Islet precursor cell (in vitro differentiated cells): ENCODE results near the gene UNC119B.
"Not testable (repeated sequence)": the region's sequence is repeated elsewhere in the genome, so short reads cannot be mapped to it uniquely, and the experiment has no call there.

Experiments used
- DNase-seq: peaks from one replicate; pipeline ENCODE4 v3.0.0-alpha.2; 2018

Gene UNC119B

DNA sequence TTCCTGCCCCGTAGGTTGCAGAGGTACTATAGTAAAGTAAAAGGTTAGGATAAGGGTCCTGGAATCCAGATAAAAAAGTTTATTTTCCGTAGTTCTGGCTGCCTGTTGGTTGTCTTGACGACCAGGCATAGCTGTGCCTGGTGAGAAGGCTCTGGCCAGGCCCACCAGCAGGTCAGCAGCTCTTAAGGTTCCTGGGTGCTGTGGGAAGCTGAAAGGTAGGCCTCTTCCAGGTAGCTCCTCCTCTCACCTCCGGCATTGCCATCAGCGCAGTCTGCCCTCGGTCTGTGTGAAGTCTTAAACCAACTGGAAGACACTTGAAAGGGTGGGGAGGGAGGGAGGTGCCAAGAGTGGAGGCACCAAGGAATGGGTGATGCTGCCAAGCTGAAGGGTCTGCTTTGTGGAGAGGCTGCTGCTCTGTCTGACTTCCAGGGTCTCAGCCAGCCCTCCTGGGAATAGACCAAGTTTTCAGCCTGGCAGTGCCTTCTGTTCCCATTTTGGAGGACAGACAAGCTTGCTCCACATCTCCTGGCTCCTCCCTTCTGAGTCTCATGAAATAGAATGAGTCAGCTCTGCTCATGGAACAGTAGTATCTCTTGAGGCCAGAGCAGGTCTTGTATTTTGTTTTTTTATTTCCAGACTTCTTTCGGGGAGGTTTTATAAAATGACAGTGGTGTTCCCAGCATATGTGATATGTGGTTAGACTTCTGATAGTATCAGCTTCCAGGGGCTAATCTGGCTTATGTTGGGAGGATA, 10.2 kb downstream of the UNC119B start:
- no peak for DNase-seq

GRCh38 chr12:120720987-120721801, 10.9 kb downstream of the UNC119B start:
- no peak for DNase-seq

GRCh38 chr12:120721866-120722265, 11.6 kb downstream of the UNC119B start:
- DNase-seq: no peak

- no peak for DNase-seq
These were observed 12.5 kb downstream of the UNC119B start for GRCh38 chr12:120722784-120723183.

GRCh38 chr12:120724720-120725119, 14.5 kb downstream of the UNC119B start:
- no peak for DNase-seq

DNA sequence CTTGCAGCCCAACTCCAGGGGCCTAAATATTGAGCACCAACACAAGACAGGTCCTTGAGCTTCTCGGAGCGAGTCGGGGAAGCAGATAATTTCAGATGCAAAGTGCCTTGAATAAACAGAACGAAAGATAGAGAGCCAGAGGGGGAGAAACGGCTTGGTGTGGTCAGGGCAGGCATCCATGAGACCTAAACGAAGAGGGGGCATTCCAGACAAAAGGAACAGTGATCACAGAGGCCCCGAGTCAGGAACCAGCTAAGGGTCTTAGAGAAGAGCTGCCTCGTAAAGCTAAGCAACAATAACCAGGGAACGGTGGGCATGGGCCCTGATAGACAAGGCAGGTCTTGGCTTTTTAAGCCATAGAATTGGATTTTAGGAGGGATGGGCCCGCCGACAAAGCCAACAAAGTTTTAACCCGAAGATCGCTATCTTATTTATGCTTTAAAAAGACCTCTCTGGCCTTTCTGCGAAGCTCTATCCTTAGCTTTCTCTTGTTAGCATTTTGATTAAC, 14.9 kb downstream of the UNC119B start:
- no peak for DNase-seq

DNA sequence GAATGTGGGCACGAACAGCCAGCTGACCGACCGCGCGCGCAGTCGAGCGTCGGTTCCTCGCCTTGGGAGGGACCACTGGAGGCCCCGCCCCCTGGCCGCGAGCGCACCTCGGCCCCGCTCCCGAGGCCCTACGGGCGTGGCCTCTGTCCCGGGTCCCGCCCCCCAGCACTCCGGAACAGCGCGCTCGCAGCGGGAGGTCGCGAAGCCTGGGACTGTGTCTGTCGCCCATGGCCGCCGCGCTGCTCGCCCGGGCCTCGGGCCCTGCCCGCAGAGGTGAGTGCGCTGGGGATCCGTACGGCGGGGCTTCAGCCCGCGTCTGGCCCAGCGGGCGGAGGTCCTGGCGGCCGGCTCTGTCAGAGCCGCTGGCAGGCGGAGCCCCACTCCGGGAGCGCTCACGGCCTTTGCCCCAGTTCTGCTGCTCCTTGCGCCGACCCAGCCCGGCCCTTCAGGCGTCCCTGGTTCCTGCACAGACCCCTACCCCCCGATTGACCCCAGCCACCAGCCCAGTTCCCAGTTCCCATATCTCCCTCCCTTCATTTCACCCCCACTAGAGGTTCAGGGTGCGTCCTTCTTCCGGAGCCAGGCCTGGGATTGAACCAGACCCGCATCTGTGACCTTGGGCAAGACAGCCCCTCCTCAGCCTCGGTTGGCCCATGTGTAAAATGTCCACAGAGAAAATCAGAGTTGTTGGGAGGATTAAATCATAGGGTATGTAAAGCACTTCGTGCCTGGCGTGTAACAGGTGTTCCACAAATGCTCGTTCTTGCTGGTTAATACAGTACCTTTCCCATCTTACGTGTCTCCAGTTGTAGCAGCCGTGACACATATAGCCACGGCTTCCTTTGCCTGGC, 15.6 kb downstream of the UNC119B start, which contains the start of gene ACADS:
ACADS (plus strand) TSS at position 168 of the 851 bp plus-strand sequence; CDS start at position 228, 60 bp downstream.
- DNase-seq: peak; percentile 96

- no peak for DNase-seq
These were observed 16.2 kb downstream of the UNC119B start for GRCh38 chr12:120726510-120726793.

DNA sequence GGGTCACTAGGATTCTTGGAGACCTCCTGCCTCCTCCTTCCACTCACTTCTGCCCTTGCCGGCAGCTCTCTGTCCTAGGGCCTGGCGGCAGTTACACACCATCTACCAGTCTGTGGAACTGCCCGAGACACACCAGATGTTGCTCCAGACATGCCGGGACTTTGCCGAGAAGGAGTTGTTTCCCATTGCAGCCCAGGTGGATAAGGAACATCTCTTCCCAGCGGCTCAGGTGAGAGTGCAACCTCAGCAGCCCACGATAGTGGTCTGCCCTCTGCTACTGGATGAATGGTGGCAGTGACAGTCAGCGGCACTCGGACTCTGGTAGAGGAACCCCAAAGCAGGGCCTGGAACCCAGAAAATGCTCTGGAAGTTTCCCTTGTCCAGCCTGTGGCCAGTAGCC, 16.7 kb downstream of the UNC119B start:
- DNase-seq: no peak

DNA sequence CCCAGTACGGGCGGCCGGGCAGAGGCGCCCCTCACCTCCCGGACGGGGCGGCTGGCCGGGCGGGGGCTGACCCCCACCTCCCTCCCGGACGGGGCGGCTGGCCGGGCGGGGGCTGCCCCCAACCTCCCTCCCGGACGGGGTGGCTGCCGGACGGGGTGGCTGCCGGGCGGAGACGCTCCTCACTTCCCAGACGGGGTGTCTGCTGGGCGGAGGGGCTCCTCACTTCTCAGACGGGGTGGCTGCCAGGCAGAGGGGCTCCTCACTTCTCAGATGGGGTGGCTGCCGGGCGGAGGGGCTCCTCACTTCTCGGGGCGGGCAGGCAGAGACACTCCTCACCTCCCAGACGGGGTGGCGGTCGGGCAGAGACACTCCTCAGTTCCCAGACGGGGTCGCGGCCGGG, 21.9 kb downstream of the UNC119B start:
- DNase-seq: not testable (repeated sequence)

- no peak for DNase-seq
These were observed 23.3 kb downstream of the UNC119B start for GRCh38 chr12:120733574-120733973.

GRCh38 chr12:120734210-120734609, 24.0 kb downstream of the UNC119B start:
- no peak for DNase-seq

DNA sequence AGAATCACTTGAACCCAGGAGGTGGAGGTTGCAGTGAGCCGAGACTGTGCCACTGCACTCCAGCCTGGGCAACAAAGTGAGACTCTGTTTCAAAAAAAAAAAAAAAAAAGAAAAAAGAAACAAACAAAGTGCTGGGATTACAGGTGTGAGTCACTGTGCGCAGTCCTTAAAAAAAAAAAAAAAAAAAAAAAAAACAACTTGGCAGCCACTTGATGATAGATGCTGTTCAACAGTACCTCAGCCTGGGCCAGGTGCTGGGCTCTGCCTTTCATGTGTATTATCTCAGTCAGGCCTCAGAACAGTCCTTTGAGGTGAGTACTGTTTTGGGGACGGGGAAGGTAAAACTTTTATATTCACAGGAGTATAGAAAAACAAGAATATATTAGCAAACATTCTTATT, 24.9 kb downstream of the UNC119B start:
- DNase-seq: no peak

DNA sequence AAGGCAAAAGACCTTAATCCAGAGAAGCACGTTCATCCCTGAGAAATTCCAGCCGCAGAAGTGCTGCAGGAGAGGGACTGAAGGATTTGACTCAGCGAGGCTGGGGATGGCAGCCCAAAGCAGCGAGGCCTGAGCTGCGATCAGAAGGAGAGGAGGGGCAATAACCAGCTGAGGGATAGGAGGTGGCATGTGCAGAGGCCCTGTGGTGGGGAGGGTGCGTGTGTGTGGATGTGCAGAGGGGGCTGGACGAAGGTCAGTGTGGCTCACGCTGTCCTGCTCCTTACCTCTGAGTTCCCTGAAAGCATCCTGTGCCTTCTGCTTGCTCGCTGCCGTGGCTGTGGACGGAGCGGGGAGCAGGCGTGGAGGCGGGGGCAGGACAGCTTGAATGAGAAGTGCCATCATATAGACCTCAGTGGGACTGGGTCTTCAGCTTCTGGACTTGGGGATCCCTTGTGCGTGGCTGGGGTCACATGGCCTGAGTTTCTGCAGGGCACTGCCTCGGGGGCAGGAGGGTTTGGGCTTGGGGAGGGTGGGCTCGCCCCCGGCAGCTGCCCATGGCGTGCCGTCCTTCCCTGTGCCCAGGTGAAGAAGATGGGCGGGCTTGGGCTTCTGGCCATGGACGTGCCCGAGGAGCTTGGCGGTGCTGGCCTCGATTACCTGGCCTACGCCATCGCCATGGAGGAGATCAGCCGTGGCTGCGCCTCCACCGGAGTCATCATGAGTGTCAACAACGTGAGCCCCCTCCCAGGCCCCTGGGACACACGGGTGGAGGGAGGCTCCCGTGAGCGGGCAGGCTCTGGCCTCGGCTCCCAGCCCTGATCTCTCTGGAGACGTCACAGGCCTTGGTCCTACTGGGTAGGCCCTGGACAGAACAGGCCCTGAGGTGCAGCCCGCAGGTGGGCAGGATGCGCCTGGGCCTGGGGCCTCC, 26.4 kb downstream of the UNC119B start:
- DNase-seq: no peak

DNA sequence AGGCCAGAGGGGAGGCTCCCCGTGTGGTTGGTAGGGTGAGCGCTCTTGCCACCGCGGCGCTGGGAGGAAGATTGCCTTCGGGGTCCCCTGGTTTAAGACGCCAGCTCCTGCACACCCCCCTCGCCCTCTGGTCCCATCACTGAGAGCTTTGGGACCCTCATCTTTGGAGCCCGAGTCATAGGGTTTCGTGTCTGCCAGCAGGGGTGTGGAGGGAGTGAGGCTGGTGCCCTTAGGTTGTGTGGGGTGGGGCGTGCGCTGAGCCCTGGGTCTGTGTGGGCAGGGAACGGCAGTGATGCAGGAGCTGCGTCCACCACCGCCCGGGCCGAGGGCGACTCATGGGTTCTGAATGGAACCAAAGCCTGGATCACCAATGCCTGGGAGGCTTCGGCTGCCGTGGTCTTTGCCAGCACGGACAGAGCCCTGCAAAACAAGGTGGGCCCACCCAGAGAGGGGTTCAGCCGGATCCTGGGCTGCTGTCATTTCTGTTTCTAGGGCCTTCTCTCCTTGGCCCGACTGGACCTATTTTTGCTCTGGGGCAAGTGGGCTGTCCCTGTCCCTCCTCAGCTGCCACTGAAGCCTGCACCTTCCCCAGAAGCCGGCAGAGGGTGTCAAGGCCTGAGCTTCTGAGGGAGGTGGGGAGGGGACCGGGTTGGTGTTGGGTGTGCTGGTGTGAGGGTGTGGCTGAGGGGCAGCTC, 27.4 kb downstream of the UNC119B start:
- peak; percentile 87 for DNase-seq

DNA sequence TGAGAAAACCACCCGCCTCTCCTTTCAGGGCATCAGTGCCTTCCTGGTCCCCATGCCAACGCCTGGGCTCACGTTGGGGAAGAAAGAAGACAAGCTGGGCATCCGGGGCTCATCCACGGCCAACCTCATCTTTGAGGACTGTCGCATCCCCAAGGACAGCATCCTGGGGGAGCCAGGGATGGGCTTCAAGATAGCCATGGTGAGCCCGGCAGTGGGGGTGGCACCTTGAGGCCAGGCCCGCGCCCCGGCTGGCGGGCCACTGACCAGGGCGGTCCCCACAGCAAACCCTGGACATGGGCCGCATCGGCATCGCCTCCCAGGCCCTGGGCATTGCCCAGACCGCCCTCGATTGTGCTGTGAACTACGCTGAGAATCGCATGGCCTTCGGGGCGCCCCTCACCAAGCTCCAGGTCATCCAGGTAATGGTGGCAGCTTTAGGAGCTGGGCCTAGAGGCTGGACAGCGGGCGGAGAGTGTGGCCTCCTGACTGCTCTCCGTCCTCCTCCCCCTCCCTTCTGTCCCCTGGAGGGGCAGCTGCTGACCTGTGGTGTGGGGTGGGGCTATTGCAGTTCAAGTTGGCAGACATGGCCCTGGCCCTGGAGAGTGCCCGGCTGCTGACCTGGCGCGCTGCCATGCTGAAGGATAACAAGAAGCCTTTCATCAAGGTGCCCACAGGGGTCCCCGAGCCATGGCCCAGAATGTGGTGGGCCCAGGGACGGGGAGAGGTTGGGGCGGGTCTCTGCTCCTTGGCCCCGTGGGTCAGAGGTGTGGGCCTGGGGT, 28.2 kb downstream of the UNC119B start:
- no peak for DNase-seq

- DNase-seq: no peak
These were observed 28.9 kb downstream of the UNC119B start for GRCh38 chr12:120739031-120739762.

DNA sequence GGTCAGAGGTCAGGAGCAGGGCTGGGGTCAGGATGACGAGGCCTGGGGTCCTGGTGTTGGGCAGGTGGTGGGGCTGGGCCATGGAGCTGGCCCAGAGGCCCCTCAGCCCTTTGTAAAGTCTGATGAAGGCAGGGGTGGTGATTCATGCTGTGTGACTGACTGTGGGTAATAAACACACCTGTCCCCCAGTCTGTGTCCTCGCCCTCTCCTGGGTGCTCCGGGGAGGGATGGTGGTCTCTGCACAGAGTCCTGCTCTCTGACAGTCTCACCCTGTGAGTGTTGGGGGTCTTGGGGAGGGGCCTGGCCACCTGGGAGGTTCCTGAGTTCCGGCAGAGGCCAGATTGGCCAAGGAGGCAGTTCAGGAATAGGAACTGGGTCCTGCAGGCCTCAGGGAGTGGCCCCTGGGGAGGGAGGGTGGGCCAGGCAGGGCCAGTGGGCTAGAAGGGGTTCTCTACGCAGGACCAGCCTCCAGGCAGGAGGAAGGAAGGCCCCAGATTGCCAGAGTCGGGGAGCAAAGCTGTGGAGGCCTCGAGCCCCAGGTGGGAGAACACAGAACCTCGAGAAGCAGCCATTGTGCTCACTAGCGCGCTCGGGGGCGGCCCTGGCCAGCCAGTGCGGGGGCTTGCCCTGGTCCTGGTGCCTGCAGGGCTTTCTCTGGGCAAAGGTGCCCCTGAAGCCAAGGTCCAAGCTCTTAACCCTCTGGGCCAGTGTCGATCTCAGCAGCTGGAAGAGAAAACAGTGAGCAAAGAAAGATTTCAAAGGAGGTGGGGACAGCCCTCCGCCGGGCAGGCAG, 29.8 kb downstream of the UNC119B start:
- DNase-seq: no peak

- DNase-seq: no peak
These were observed 30.6 kb downstream of the UNC119B start for GRCh38 chr12:120740871-120741270.
